Measurements from ENCODE around the gene LAMB3. TPM values are rescaled to one million over a fixed set of nuclear protein-coding genes. Genes with fewer than 3 reads are reported as not detected.

LAMB3 gene
- total RNA-seq, 1 donor from 2014 or later, result 3.0 TPM

DNA sequence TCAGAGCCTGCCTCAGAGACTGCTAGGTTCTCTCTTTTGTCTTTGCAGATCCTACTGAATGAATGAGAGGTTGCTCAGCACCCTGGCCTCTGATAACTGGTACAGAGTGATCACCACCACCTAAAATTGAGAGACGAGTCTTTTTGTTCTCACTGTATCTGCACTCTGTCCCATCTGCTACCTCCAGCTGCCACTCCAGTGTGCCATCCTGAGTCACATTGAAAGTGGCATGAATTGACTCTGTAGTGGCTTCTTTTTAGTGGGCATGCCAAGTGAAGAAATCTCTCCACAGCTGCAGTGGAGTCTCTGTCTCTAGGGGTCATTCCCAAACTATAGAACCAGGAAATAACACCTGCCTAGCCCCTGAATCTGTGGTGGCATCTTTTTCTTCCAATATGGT is 54.0 kb downstream of the LAMB3 start:
- DNase-seq (ENCODE audit: low read depth in 2 of 2), result no peak

GRCh38 chr1:209597499-209597898 is 54.7 kb downstream of the LAMB3 start:
- peak in 1 of 2 donors; percentile 80 for DNase-seq (ENCODE audit: low read depth in 2 of 2)

DNA sequence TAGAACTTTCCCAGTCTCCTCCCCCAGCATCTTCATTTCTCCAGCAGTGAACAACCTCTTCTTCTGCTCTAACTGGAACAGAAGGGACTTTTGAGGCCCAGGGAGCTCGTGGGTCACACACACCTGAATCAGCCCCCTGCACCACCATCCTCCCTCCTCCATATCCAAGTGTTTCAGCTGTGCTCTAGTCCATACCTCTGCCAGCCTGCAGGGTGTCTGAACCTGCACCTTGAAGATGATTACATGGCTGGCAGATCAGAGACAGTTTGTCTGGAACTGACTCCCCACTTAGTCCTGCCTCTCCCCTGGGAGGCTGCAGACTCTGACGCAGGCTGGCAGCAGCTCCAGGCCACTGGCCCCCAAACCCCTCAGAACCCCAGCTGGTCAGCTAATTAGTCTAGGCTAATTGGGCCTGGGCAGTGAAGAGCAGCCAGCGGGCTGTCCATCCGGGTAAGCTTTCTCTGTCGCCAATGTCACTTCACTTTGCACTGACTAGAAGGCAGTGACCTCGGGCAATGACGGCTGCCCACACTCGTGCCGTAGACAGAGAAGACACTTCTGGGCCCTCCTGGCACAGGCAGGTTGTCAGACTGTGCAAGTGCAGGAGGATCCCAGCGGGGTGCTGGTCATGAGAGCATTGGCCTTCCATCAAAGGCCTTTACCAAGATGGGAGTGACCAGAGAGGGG is 56.5 kb downstream of the LAMB3 start:
- DNase-seq (ENCODE audit: low read depth in 2 of 2), result no peak

- no peak for DNase-seq (ENCODE audit: low read depth in 2 of 2)
These were observed 57.2 kb downstream of the LAMB3 start for GRCh38 chr1:209595028-209595427.

DNA sequence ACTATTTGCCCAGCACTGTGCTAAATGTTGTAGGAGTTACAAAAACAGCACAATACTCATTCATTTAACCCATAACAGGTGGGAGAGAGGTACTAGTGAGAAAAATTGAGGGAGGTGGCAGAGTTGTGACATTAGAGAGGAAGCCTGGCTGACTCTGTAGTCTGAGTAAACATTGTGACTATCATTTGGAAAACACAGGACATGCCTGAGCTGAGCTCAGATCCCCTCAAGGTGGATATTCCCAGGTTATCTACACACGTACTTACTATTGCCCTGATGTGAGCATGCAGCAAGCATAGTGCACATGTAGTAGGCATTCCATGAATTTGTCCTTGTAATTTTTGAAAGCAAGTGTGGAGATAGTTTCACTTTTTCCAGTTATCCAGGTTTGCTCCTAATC is 57.8 kb downstream of the LAMB3 start:
- DNase-seq (ENCODE audit: low read depth in 2 of 2), result peak in 1 of 2 donors; percentile 19

GRCh38 chr1:209593747-209594146 is 58.5 kb downstream of the LAMB3 start:
- no peak for DNase-seq (ENCODE audit: low read depth in 2 of 2)

DNA sequence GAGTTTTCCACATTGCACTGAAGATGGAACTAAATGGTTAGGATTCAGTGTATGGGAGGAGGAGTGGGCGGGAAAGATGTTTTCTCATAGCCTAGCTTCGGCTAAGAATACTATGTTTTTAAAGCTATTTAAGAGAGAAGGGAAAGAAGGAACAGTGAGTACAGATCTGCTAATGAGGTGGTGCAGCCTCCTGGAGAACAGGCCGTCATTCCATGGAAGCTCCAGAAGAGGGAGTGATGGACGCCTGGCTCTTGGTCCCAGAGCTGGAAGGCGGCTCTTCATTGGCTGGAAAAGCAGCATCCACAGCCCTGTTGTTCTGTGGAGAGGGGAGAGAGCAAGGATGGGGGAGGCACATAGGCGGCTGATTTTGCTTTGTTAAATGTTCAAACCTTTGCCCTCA is 61.8 kb downstream of the LAMB3 start:
- peak in 1 of 2 donors; percentile 11 for DNase-seq (ENCODE audit: low read depth in 2 of 2)

DNA sequence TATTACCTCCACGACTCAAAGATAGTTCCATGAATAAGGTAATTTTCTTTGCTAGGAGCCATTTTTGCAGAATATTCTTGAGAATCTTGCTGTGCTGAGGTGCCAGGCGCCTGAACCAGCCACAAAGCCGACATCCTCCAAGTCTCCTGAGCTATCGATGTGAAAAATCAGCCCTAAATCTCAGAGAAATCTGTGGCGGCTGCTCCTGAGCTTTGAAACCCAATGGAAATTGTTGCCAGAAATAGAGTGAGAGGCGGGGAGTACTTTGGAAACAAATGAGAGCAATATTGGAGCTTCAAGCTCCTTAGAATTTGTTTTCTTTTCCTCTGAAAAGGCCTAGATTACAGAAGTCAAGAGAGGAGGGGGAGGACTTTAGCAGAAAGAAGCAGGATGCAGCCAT is 62.4 kb downstream of the LAMB3 start:
- DNase-seq (ENCODE audit: low read depth in 2 of 2), result no peak

DNA sequence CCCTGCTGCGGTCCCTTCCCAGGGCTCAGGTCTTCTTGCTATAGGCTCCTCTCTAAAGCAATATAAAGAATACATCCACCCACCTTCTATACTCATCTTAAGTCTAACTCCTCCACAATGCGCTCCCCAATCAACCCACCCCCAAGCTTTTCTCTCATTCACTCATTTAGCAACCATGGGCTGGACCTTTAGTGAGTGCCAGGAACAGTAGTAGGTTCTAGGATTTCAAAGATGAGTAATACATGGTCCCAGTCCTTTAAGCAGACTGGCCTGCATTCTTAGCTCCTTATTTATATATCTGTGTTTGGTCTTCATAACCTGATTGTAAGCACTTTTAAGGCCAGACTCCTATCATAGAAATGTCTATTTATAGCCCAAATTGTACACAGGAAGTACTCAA is 62.8 kb downstream of the LAMB3 start:
- no peak for DNase-seq (ENCODE audit: low read depth in 2 of 2)

DNA sequence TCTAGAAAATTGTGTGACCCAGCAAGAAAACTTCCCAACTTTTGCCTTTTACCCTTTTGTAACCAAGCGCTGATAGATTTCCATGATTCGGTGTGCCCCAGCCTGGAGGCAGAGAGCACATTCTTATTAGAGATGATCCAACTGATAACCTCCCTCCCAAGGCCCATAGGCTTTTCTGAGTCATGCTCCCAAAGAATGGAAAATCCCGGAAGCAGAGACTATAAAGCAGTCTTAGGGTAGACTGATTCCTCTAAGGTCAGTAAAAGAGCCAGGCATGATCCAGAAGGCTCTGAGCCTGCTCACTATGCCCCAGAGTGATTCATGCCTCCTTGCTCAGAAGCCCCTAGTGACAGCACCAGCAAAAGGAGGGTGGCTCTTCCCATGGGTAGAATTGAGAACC is 64.4 kb downstream of the LAMB3 start:
- DNase-seq (ENCODE audit: low read depth in 2 of 2), result peak in 1 of 2 donors; percentile 58

DNA sequence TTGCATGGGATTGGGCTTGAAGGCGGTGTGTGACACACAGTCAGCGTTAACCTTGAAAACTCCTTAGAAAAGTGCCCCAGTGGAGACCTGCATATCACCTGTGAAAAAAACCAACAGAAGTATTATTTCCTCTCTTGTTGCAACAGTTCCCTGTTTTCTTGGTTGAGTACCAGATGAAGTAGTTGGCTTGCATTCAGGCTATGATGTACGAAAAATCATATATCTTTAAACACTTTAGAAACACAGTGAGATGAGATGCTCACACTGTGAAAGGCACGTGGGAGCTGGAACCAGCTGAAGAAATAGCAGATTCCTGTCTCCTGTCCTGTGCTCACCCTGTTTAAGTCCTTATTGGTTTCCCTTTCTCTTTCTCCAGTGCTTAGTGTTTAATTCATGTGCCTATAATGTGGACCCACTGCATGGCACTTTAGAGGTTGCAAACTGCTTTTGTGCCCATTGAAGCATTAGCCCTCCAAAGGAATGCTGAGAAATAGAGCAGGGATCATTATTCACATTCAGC is 65.9 kb downstream of the LAMB3 start:
- DNase-seq (ENCODE audit: low read depth in 2 of 2), result no peak

DNA sequence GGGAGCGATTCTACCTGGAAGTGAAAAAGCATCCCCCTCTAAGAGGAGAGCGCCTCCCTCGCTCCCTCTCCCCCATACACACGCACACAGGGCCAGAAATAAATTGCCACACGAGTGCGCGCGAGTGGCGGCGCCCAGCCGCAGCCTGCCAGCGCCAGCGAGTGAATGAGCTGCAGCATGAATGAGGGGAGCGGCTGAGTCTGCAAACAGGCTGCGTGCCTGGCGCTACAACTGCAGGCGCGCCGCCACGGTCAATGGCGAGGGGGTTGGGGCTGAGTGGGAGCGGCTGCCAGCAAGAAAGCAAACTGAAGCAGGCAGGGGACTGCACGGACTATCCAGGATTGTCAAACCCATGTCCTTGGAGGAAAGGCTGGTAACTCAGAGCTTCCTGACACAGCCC is 66.6 kb downstream of the LAMB3 start:
- DNase-seq (ENCODE audit: low read depth in 2 of 2), result peak in 1 of 2 donors; percentile 45

- no peak for DNase-seq (ENCODE audit: low read depth in 2 of 2)
These were observed 67.0 kb downstream of the LAMB3 start for GRCh38 chr1:209585197-209585596.

DNA sequence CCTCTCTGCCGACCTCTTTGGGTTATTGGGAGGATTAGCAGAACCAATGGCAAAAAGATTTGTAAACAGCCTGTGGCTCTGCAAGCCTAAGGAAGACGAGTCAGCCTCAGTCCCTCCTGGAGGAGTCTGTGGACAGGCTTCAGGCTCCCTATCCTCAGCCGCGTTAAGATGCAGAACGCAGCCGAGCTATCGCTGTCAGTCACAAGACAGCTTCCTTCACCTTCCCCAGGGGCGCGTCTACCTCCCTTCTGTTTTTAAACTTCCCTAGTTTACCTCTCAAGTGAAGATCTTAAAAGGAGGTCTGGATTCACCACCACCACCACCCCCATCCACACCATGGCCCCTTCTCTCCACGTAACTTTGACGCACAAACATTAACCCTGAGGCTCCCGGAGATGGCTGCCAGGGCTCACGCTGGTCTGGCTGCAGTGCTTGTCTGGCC is 68.0 kb downstream of the LAMB3 start:
- no peak for DNase-seq (ENCODE audit: low read depth in 2 of 2)

DNA sequence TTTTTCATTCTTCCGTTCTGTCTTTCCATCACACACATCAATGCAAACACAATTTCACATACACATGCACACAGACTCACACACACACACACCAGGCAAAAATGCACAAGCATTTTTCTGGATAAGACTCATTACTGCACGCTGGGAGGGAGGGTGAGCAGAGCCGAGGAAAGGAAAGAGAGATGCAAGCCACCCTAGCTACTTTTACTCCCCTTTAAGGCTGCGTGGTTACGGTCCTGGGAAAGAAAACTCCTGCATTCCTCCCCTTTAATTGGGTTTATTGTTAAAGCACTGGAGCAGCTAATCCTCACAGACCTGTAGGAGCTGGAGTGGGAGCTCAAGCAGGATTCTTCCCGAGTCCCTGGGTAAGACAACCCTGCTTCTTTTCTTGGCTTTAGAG is 68.8 kb downstream of the LAMB3 start, which contains the start of gene CAMK1G:
CAMK1G (plus strand) TSS at position 307 of the 400 bp plus-strand sequence. CDS start 11,270 bp downstream, outside the sequence.
- no peak for DNase-seq (ENCODE audit: low read depth in 2 of 2)

DNA sequence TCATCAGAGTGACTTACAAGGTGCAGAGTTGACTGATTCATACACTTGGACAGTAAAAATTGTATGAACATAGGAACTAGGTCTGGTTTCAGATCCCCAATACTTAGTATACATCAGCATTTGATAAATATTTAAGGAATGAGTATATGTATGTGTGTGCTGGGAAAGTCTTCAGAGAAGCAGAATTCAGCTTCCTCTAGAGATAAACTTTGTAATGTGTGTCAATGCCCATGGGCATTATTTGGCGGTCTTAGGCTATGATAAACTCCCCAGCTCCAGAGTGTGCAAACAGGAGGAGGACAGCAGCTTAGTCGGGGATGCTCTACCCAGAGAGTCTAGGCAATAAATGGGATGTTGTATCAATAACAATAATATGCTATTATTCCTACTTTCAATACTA is 71.6 kb downstream of the LAMB3 start:
- DNase-seq (ENCODE audit: low read depth in 2 of 2), result no peak

DNA sequence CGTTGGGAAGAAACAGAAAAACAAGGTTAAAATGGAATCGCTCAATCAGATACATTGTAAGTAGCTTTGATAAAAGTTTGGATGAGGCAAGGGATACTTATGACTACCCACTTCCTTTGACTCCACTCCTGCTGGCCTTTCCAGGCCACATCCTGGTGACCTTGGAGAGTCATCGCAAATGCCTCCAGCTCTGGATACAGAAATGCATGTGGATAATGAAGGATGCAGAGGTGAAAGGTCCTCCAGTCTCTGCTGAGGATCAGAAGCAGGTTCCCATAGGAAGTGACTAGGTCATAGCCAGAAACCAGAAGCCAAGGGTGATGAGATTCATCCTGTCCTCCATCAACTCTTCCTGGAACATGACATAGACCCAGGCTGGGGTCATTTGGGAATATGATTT is 74.9 kb downstream of the LAMB3 start:
- DNase-seq (ENCODE audit: low read depth in 2 of 2), result peak in 1 of 2 donors; percentile 43

DNA sequence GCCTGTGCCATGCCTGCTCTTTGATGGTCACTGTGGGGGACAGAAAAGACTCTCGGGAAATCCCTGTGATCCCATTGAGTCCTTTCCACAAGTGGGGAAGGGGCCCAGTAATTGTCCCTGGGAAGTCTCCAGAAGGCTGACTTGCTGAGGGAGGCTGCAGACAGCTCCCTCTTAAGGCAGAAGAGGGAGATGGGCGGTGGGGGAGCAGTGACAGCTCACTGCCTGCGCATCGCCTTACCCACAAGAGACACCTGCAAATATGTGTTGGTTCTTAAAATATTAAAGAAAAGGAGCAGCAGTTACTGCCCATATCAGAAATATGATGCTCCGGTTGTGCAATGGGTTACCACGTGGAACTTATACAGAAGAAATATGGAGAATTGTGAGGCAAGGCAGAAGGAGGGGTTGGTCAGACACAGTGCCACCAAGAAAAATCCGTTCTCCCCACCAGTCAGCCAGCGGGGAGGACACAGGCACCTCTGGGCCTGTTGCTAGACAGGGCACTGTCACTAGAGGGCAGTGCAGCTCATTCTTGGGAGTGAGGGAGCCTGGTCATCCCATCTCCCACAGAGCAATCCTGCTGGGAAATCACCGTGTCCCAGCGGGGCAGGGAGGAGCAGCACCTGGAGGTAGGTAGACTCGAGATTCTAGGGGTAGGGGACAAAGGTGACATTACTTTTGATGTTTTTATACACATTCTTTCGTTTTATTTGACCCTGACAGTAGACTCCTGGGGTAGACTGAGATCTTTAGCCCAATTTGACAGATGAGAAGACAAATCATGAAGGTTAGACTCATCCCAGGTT is 75.6 kb downstream of the LAMB3 start:
- peak; percentile 24 to 73 for DNase-seq (ENCODE audit: low read depth in 2 of 2)

DNA sequence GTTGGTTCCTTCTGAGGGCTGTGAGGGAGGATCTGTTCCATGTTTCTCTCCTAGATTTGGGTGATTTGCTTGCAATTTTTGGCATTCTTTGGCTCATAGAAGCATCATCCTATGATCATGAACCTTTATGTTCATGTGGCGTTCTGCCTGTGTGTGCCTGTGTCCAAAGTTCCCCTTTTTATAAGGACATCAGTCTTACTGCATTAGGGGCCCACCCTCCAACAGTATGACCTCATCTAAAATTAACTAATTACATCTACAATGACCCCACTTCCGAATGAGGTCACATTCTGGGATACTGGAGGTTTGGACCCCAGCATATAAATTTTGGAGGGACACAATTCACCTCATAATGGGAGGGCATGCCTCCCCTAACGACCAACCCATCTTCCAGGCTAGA is 81.5 kb downstream of the LAMB3 start:
- DNase-seq (ENCODE audit: low read depth in 2 of 2), result no peak

DNA sequence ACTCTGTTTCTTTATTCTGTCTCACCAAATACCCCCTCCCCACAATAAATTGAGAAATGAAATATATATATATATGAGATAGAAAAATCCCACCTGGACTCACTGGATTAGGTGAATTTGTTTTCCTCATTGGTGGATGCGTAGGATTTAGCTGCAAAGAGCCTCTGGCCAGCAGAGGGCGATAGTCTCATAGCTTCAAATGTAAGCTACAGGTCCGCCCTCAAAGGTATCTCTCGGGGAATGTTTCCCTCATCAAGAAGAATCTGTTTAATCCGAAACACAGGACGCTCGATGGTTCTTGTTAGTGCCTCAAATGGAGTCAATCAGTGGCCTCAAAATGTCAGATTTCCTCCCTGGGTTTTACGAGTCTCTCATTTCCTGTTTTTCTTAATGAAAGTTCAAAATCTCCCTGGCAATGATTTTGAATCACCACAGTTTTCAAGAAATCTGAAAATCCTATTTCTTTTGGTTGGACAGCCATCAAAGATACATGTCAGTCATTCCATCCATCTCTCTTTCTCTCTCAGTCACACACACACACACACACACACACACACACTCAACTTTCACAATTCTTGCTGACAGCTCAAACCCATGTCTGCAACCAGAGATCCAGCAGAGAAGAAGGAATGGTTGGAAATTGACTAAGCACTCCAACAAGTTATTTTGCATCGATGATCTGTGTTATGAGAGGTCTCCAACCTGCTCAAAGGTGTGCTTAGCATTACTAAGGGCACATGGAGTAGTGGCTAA is 82.6 kb downstream of the LAMB3 start:
- peak; percentile 62 to 84 for DNase-seq (ENCODE audit: low read depth in 2 of 2)

GRCh38 chr1:209567698-209568175 is 84.5 kb downstream of the LAMB3 start:
- DNase-seq (ENCODE audit: low read depth in 2 of 2), result no peak

Measured in dermis microvascular lymphatic vessel endothelial cell (primary cell).